Heart right ventricle (tissue), 16 donors: ENCODE data around the gene NPBWR2. TPM values are rescaled to one million over a fixed set of nuclear protein-coding genes. Genes with fewer than 3 reads are reported as not detected.

ENCODE experiments used
- ATAC-seq, 8 donors: fragments of 200-7000 bp; cut with Tn5 transposase; one replicate each; pipeline ENCODE4 v1.9.1; 2020; ENCODE audit warnings: mild to moderate bottlenecking in 8 of 8, moderate library complexity in 8 of 8, moderate number of reproducible peaks in 1 of 8
- DNase-seq, 2 donors: peaks; one replicate each; pipeline ENCODE4 v3.0.0-alpha.2; 2020
- H3K27ac ChIP-seq, 10 donors: fragments of 200-600 bp; sonication (generic) in 2 of 10; one replicate each; pipeline versions ENCODE4 v1.5.0 to v1.8.0; 2020 to 2022; ENCODE audit warnings: mild to moderate bottlenecking in 3 of 10
- H3K27me3 ChIP-seq, 7 donors: fragments of 200-600 bp; one replicate each; pipeline ENCODE4 v1.8.0; 2021 to 2022; ENCODE audit warnings: mild to moderate bottlenecking in 2 of 7
- H3K36me3 ChIP-seq, 9 donors: fragments of 200-600 bp; sonication (generic) in 1 of 9; one replicate each; pipeline versions ENCODE4 v1.5.0 to v1.8.0; 2020 to 2022; ENCODE audit warnings: mild to moderate bottlenecking in 2 of 9
- H3K4me1 ChIP-seq, 9 donors: fragments of 200-600 bp; sonication (generic) in 1 of 9; one replicate each; pipeline versions ENCODE4 v1.5.0 to v1.8.0; 2020 to 2022; ENCODE audit warnings: mild to moderate bottlenecking in 4 of 9
- H3K4me3 ChIP-seq, 10 donors: fragments of 200-600 bp; sonication (generic) in 2 of 10; one replicate each; pipeline versions ENCODE4 v1.5.0 to v1.8.0; 2020 to 2022; ENCODE audit warnings: mild to moderate bottlenecking in 7 of 10, moderate library complexity in 2 of 10
- H3K9me3 ChIP-seq, 11 donors: fragments of 200-600 bp in 10 of 11; sonication (generic) in 2 of 11; one replicate each; pipeline versions ENCODE4 v1.5.0 to v1.8.0; 2013 to 2022; ENCODE audit warnings: mild to moderate bottlenecking in 2 of 11, control low read depth in 1 of 11, moderate library complexity in 1 of 11
- CTCF ChIP-seq, 9 donors: fragments of 200-600 bp; sonication (generic) in 2 of 9; IDR thresholded peaks; one replicate each; pipeline versions ENCODE4 v1.5.0 to v1.8.0; 2021 to 2022; ENCODE audit warnings: antibody characterized with exemption in 9 of 9, mild to moderate bottlenecking in 5 of 9, moderate library complexity in 1 of 9
- WGBS, 2 donors: extraction: QIAGEN DNeasy Blood & Tissue Kit; methylation state at CpG; one replicate each; pipeline ENCODE4 v1.1.7; 2013; ENCODE audit warnings: inconsistent platforms in 1 of 2; 5-methylcytosine and 5-hydroxymethylcytosine counted together
- intact Hi-C, 10 donors: fragments of 100-400 bp; cut with DNase I; formaldehyde crosslinking; loops; one replicate each; pipeline versions ENCODE4 v1.11.1 to v1.14.2; 2022
- polyA plus RNA-seq, 2 donors: library from polyadenylated mRNA; stranded (reverse); fragments of 200-250 nt; gene quantifications; one replicate each; pipeline ENCODE4 v1.2.3, GENCODE V29; 2013
- total RNA-seq, 10 donors: library from RNA; stranded (reverse); fragmentation: NEBNext Ultra II Directional in 3 of 10; extraction: Animal tissue kit (Norgen Biotek cat#: 25700) in 3 of 10; gene quantifications; one replicate each; pipeline versions ENCODE4 v1.2.1 to v1.2.4, GENCODE V29; 2021 to 2023
- donor health status: Arrhythmogenic right ventricular cardiomyopathy.
- donor health status: ischemic (EF 13 %, LVEDD 7.1; RV severe dilation, severe dysfunction).
- donor health status: healthy with polysubstance abuse.
- donor health status: DM: no; HTN: yes; CAD: no.
- donor health status: DM: no; HTN: no; CAD: no.
- donor health status: ischemic (EF 25% LVEDD 6.9; RV normal size, moderate dysfunction).
- donor health status: ischemic (EF 25% LVEDD 5.7; RV mildly dilated, moderate dysfunction).
- donor health status: healthy.
- donor health status: DM: yes; HTN: yes; CAD: no.
- donor health status: Ischemic cardiomyopathy.
- donor health status: ischemic (EF 35%, LVEDD 5.7; RV mildly dilated, moderate dysfunction).
- donor health status: nonischemic (EF 11% LVEDD 7.7; RV severe dilation, severe dysfunction).
- donor health status: DM: yes; HTN: yes; CAD: no.
- donor health status: PGD.
- donor health status: ischemic (EF 29% LVEDD 5.4; RV normal size, mild dysfunction).
- donor health status: nonischemic (EF 23%, LVEDD 6.1; RV moderate dilation, normal function).

The NPBWR2 gene
- total and polyA plus RNA-seq, 12 donors: not detected

- Histone ChIP-seq H3K9me3 (no peaks in the 10 kb centered on the region), H3K27ac (peak overlapping the region in 3 of 10 donors; percentile 88 to 95 (median 89)), H3K36me3 (peaks cover 0 to 34% (median 0%) of the 10 kb centered on the region in 9 donors), H3K4me1 (peaks cover 9 to 46% (median 29%) of the 10 kb centered on the region in 9 donors), H3K27me3 (no peaks in the 10 kb centered on the region), H3K4me3 (peak overlapping the region in 9 of 10 donors; percentile 57 to 94 (median 84))
- no peak for TF ChIP-seq CTCF (IDR thresholded peaks at IDR 0.05)
- intact Hi-C loops: no loop called here
- DNase-seq (no peak), ATAC-seq (no peak)
- WGBS, 2 donors: 66 to 76% methylated on average over 15 of the region's 15 CpGs
These were observed 29.4 kb downstream of the NPBWR2 start for GRCh38 chr20:64077876-64078551.

- WGBS, 2 donors: 84 to 92% methylated on average over 7 of the region's 7 CpGs
- intact Hi-C loops: no loop called here
- DNase-seq (no peak), ATAC-seq (no peak)
- no peaks in the 10 kb centered on the region for H3K27me3 ChIP-seq
- peaks cover 9 to 42% (median 25%) of the 10 kb centered on the region in 9 donors for H3K4me1 ChIP-seq
- no peak for TF ChIP-seq CTCF (IDR thresholded peaks at IDR 0.05)
- peak overlapping the region in 4 of 10 donors; percentile 15 to 95 (median 52) for H3K27ac ChIP-seq
- peak overlapping the region in 7 of 10 donors; percentile 72 to 94 (median 85) for H3K4me3 ChIP-seq
- H3K9me3 ChIP-seq: no peaks in the 10 kb centered on the region
- peaks cover 0 to 39% (median 0%) of the 10 kb centered on the region in 9 donors for H3K36me3 ChIP-seq
These were observed 29.9 kb downstream of the NPBWR2 start for GRCh38 chr20:64077541-64077875.

- no peak for TF ChIP-seq CTCF (IDR thresholded peaks at IDR 0.05)
- Histone ChIP-seq H3K36me3 (peaks cover 0 to 43% (median 0%) of the 10 kb centered on the region in 9 donors), H3K4me1 (peaks cover 9 to 39% (median 21%) of the 10 kb centered on the region in 9 donors), H3K9me3 (no peaks in the 10 kb centered on the region), H3K27me3 (no peaks in the 10 kb centered on the region), H3K27ac (peak overlapping the region in 4 of 10 donors; percentile 15 to 95 (median 52)), H3K4me3 (peak overlapping the region in 7 of 10 donors; percentile 72 to 94 (median 85))
- WGBS, 2 donors: 86 to 92% methylated on average over 8 of the region's 8 CpGs
- peak in 1 of 8 donors; percentile 10 for ATAC-seq
- peak in 1 of 2 donors; percentile 46 for DNase-seq
- intact Hi-C loops: no loop called here
These were observed 30.3 kb downstream of the NPBWR2 start for GRCh38 chr20:64077094-64077493.

GRCh38 chr20:64076061-64076997 lies 31.0 kb downstream of the NPBWR2 start:
- no peaks in the 10 kb centered on the region for H3K27me3 ChIP-seq
- DNase-seq (no peak), ATAC-seq (no peak)
- H3K4me1 ChIP-seq: peaks cover 9 to 31% (median 18%) of the 10 kb centered on the region in 9 donors
- H3K9me3 ChIP-seq: no peaks in the 10 kb centered on the region
- H3K4me3 ChIP-seq: peak overlapping the region in 5 of 10 donors; percentile 75 to 94 (median 85)
- TF ChIP-seq CTCF (IDR thresholded peaks at IDR 0.05): no peak
- 93 to 95% methylated on average over 19 to 22 of the region's 22 CpGs for WGBS, 2 donors
- H3K36me3 ChIP-seq: peaks cover 0 to 50% (median 0%) of the 10 kb centered on the region in 9 donors
- intact Hi-C loops: no loop called here
- H3K27ac ChIP-seq: peak overlapping the region in 4 of 10 donors; percentile 15 to 95 (median 52)
